HCT116 (cell line): ENCODE data around the gene CDH23. TPM values are rescaled to one million over a fixed set of nuclear protein-coding genes. Genes with fewer than 3 reads are reported as not detected.

ENCODE experiments used
- ATAC-seq: fragments of 200-7000 bp; cut with Tn5 transposase; 2 replicates; pipeline ENCODE4 v1.9.1; 2020; ENCODE audit warnings: mild to moderate bottlenecking, moderate library complexity
- BruUV-seq: library from RNA; stranded (reverse); fragments of 400-500 nt; replicated peaks from 2 replicates; lab custom pipeline; 2021; lab: Mats Ljungman, UMichigan
- CTCF ChIA-PET: fragments of 300-600 bp; sonication (Branson Sonifier 250); formaldehyde crosslinking; loops from one replicate; lab custom pipeline; 2021; ENCODE audit warnings: antibody characterized with exemption; lab: Charles Lee
- POLR2A ChIA-PET: fragments of 300-600, 350-600 bp; sonication (Branson Sonifier 250); formaldehyde crosslinking; loops from one replicate; lab custom pipeline; 2021; ENCODE audit warnings: antibody characterized with exemption; lab: Charles Lee
- RAD21 ChIA-PET, 2 experiments: fragments of 300-600 bp; sonication (Branson Sonifier 250); formaldehyde crosslinking; loops; one replicate each; lab custom pipeline; 2023; ENCODE audit warnings: low total read pairs in 2 of 2; ENCODE audit not compliant: uncharacterized antibody in 2 of 2, unreplicated experiment in 2 of 2, low non-redundant PET in 1 of 2; lab: Charles Lee
- DNase-seq: peaks from one replicate; pipeline ENCODE4 v3.0.0-alpha.2; 2010; ENCODE audit warnings: low read depth, low spot score
- H2AFZ ChIP-seq: fragments of 200-600 bp; shearing (Covaris generic), sonication (generic); 2 replicates; pipeline ENCODE4 v1.6.1; 2017; ENCODE audit warnings: low read depth, mixed run types, mixed read lengths, antibody characterized with exemption, low read length; ENCODE audit not compliant: poor library complexity, severe bottlenecking
- H3K27ac ChIP-seq: 2 replicates; pipeline ENCODE4 v1.5.1; 2012; ENCODE audit warnings: low read depth, low read length
- H3K27me3 ChIP-seq: fragments of 200-600 bp; sonication (generic); 2 replicates; pipeline ENCODE4 v1.6.1; 2016; ENCODE audit warnings: mixed run types, low read length, mixed read lengths; ENCODE audit not compliant: insufficient read depth
- H3K36me3 ChIP-seq, 2 experiments: fragments of 200-500 bp in 1 of 2; fragments of 200-600 bp in 1 of 2; sonication (Bioruptor generic) in 1 of 2; sonication (generic) in 1 of 2; 2 replicates each; pipeline versions ENCODE4 v1.5.1 to v1.6.1; 2014 to 2016; ENCODE audit warnings: low read length in 2 of 2, inconsistent platforms in 1 of 2, mixed read lengths in 1 of 2, mixed run types in 1 of 2; ENCODE audit not compliant: insufficient read depth in 2 of 2, control insufficient read depth in 1 of 2
- H3K4me1 ChIP-seq, 2 experiments: fragments of 200-600 bp in 1 of 2; sonication (generic) in 1 of 2; 2 replicates each; pipeline versions ENCODE4 v1.5.1 to v1.6.1; 2012 to 2017; ENCODE audit warnings: low read length in 2 of 2, inconsistent platforms in 1 of 2, mild to moderate bottlenecking in 1 of 2, mixed read lengths in 1 of 2, mixed run types in 1 of 2, moderate library complexity in 1 of 2; ENCODE audit not compliant: insufficient read depth in 2 of 2, control insufficient read depth in 1 of 2
- H3K4me2 ChIP-seq: fragments of 200-600 bp; sonication (generic); 2 replicates; pipeline ENCODE4 v1.6.1; 2017; ENCODE audit warnings: mixed run types, low read length, mixed read lengths
- H3K4me3 ChIP-seq, 2 experiments: fragments of 200-600 bp in 1 of 2; sonication (generic) in 1 of 2; replicated peaks in 1 of 2; 2 replicates each; pipeline ENCODE4 v1.5.1; 2011 to 2016; ENCODE audit warnings: low read length in 2 of 2, control low read depth in 1 of 2, low read depth in 1 of 2, mild to moderate bottlenecking in 1 of 2, mixed read lengths in 1 of 2, mixed run types in 1 of 2
- H3K79me2 ChIP-seq: fragments of 200-600 bp; sonication (generic); 2 replicates; pipeline ENCODE4 v1.6.1; 2017; ENCODE audit warnings: mild to moderate bottlenecking, mixed run types, low read length, moderate library complexity, mixed read lengths; ENCODE audit not compliant: insufficient read depth
- H3K9ac ChIP-seq: fragments of 200-600 bp; sonication (generic); 2 replicates; pipeline ENCODE4 v1.6.1; 2016; ENCODE audit warnings: low read length, mixed read lengths
- H3K9me2 ChIP-seq: fragments of 200-600 bp; sonication (generic), shearing (Covaris generic); 2 replicates; pipeline ENCODE4 v1.6.1; 2017; ENCODE audit warnings: mixed run types, mild to moderate bottlenecking, moderate library complexity; ENCODE audit not compliant: insufficient read depth
- H3K9me3 ChIP-seq, 2 experiments: fragments of 200-500 bp in 1 of 2; fragments of 200-600 bp in 1 of 2; sonication (Bioruptor generic) in 1 of 2; sonication (generic) in 1 of 2; 2 replicates each; pipeline ENCODE4 v1.6.1; 2014 to 2017; ENCODE audit warnings: low read length in 2 of 2, mixed read lengths in 2 of 2, inconsistent platforms in 1 of 2, low read depth in 1 of 2, mild to moderate bottlenecking in 1 of 2, mixed run types in 1 of 2, moderate library complexity in 1 of 2; ENCODE audit not compliant: control insufficient read depth in 1 of 2, insufficient read depth in 1 of 2
- H4K20me1 ChIP-seq: fragments of 200-600 bp; sonication (generic), shearing (Covaris generic); 2 replicates; pipeline ENCODE4 v1.6.1; 2017; ENCODE audit warnings: mixed run types, mild to moderate bottlenecking, moderate library complexity; ENCODE audit not compliant: insufficient read depth
- CBX3 ChIP-seq: IDR thresholded peaks from 2 replicates; pipeline ENCODE4 v1.6.1; 2012; ENCODE audit warnings: low read depth
- CEBPB ChIP-seq: IDR thresholded peaks from 2 replicates; pipeline ENCODE4 v1.6.1; 2012; ENCODE audit warnings: low read depth
- EGR1 ChIP-seq: IDR thresholded peaks from 2 replicates; pipeline ENCODE4 v1.6.1; 2012; ENCODE audit warnings: low read depth
- EZH2phosphoT487 ChIP-seq: fragments of 200-600 bp; IDR thresholded peaks from 2 replicates; pipeline ENCODE4 v1.6.1; 2018; ENCODE audit warnings: antibody characterized with exemption, borderline replicate concordance
- FOSL1 ChIP-seq: IDR thresholded peaks from 2 replicates; pipeline ENCODE4 v1.6.1; 2012; ENCODE audit warnings: low read depth
- JUND ChIP-seq: IDR thresholded peaks from 2 replicates; pipeline ENCODE4 v1.6.1; 2012
- POLR2A ChIP-seq: IDR thresholded peaks from 2 replicates; pipeline ENCODE4 v1.7.0; 2011; ENCODE audit warnings: borderline replicate concordance; ENCODE audit not compliant: insufficient read depth, insufficient read length; ENCODE audit errors: extremely low read depth
- SIN3A ChIP-seq: IDR thresholded peaks from 2 replicates; pipeline ENCODE4 v1.6.1; 2012; ENCODE audit warnings: low read depth
- SP1 ChIP-seq: IDR thresholded peaks from 2 replicates; pipeline ENCODE4 v1.6.1; 2012; ENCODE audit warnings: low read depth
- SRF ChIP-seq: IDR thresholded peaks from 2 replicates; pipeline ENCODE4 v1.6.1; 2012; ENCODE audit warnings: low read depth
- TCF7L2 ChIP-seq: IDR thresholded peaks from 2 replicates; pipeline ENCODE4 v1.7.0; 2011; ENCODE audit warnings: borderline replicate concordance, inconsistent platforms; ENCODE audit not compliant: insufficient read depth, insufficient read length; ENCODE audit errors: extremely low read depth
- YY1 ChIP-seq: IDR thresholded peaks from 2 replicates; pipeline ENCODE4 v1.6.1; 2011; ENCODE audit warnings: low read length, low read depth, moderate library complexity, mild to moderate bottlenecking; ENCODE audit not compliant: insufficient replicate concordance; ENCODE audit errors: extremely low read depth
- ZFX ChIP-seq: fragments of 450-650 bp; IDR thresholded peaks from 2 replicates; pipeline ENCODE4 v1.6.1; 2017
- intact Hi-C: fragments of 100-400 bp; cut with micrococcal nuclease; formaldehyde crosslinking; loops from 2 replicates; pipeline ENCODE4 v1.10.0; 2022
- total RNA-seq: library from RNA; stranded (reverse); gene quantifications from one replicate; pipeline ENCODE4 v1.2.1, GENCODE V29; 2021; ENCODE audit not compliant: unreplicated experiment
- TF ChIP-seq, protein P1 (sequence below): IDR thresholded peaks from 2 replicates; pipeline ENCODE4 v1.6.1; 2011; ENCODE audit warnings: mild to moderate bottlenecking, low read length, moderate library complexity; ENCODE audit not compliant: insufficient replicate concordance; ENCODE audit errors: extremely low read depth
- TF ChIP-seq, protein P2 (sequence below): IDR thresholded peaks from 2 replicates; pipeline ENCODE4 v1.6.1; 2012
- TF ChIP-seq, protein P3 (sequence below): IDR thresholded peaks from 2 replicates; pipeline ENCODE4 v1.6.1; 2012
- TF ChIP-seq, protein P4 (sequence below), 3 experiments: fragments of 200-600 bp in 1 of 3; sonication (generic) in 1 of 3; IDR thresholded peaks in 2 of 3; conservative IDR thresholded peaks in 1 of 3; 2 replicates each; pipeline ENCODE4 v1.5.1; 2012 to 2017; ENCODE audit warnings: low read depth in 2 of 3, low read length in 2 of 3, antibody characterized with exemption in 1 of 3, borderline replicate concordance in 1 of 3, control low read depth in 1 of 3, mild to moderate bottlenecking in 1 of 3, mixed read lengths in 1 of 3, mixed run types in 1 of 3, moderate library complexity in 1 of 3; ENCODE audit not compliant: insufficient read depth in 1 of 3
- TF ChIP-seq, protein P5 (sequence below): IDR thresholded peaks from 2 replicates; pipeline ENCODE4 v1.6.1; 2012; ENCODE audit warnings: low read depth

CDH23 gene
- total RNA-seq, 1 experiment from 2014 or later = not detected

DNA sequence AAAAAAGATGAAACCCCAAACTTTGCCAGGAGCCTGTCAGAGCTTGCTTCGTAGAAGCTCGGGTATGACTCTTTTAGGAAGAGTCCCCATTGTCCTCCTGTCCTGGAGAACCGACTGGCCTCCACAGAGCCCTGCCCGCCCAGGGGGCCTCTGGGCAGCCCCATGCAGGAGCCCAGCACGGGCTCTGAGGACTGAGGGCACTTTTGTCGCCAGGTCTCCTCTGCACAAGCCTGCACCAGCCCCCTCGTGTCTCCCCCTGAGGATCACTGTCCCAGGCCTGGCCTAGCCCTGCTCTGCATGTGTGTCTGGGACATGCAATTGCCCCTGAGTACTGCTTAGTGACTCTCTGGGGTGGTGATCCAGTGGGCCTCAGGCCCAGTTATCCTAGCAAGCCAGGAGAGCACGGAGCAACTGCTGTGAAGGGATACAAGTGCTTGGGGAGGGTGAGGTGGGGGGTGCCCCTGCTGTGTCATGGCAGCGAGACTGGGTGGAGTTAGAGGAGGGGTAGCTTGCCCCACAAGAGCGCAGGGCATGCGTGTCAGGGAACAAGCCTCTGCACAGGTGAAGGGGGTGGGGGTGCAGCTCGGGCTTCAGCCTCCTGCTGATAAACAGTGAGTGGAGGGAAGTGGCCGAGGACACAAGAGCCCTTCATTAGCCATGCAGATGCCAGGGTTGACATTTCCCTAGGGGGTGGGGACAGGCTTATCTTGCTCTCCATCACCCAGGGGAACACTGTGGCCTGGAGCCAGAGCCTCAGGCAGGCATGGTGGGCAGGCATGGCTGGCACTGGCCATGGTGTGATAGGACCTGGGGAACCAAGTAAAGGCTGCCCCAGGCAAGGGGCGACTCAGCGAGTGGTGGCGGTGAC is 179.4 kb downstream of the CDH23 start:
- intact Hi-C loops = no loop called here
- BruUV-seq = no TSS peak
- Histone ChIP-seq H3K4me1 (no peaks in the 10 kb centered on the region), H3K27me3 (no peaks in the 10 kb centered on the region)
- no peak for DNase-seq
- ATAC-seq = no peak
- TF ChIP-seq CBX3 (no peak), EGR1 (no peak), JUND (no peak), EZH2phosphoT487 (no peak), ZFX (no peak), POLR2A (no peak), YY1 (no peak), SRF (no peak), CEBPB (no peak), TCF7L2 (no peak), SIN3A (no peak), FOSL1 (no peak), SP1 (no peak)
- TF ChIP-seq, protein P1, sequence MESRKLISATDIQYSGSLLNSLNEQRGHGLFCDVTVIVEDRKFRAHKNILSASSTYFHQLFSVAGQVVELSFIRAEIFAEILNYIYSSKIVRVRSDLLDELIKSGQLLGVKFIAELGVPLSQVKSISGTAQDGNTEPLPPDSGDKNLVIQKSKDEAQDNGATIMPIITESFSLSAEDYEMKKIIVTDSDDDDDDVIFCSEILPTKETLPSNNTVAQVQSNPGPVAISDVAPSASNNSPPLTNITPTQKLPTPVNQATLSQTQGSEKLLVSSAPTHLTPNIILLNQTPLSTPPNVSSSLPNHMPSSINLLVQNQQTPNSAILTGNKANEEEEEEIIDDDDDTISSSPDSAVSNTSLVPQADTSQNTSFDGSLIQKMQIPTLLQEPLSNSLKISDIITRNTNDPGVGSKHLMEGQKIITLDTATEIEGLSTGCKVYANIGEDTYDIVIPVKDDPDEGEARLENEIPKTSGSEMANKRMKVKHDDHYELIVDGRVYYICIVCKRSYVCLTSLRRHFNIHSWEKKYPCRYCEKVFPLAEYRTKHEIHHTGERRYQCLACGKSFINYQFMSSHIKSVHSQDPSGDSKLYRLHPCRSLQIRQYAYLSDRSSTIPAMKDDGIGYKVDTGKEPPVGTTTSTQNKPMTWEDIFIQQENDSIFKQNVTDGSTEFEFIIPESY = no peak
- TF ChIP-seq, protein P2, sequence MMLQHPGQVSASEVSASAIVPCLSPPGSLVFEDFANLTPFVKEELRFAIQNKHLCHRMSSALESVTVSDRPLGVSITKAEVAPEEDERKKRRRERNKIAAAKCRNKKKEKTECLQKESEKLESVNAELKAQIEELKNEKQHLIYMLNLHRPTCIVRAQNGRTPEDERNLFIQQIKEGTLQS = no peak
- TF ChIP-seq, protein P3, sequence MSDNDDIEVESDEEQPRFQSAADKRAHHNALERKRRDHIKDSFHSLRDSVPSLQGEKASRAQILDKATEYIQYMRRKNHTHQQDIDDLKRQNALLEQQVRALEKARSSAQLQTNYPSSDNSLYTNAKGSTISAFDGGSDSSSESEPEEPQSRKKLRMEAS = no peak
- TF ChIP-seq, protein P4, sequence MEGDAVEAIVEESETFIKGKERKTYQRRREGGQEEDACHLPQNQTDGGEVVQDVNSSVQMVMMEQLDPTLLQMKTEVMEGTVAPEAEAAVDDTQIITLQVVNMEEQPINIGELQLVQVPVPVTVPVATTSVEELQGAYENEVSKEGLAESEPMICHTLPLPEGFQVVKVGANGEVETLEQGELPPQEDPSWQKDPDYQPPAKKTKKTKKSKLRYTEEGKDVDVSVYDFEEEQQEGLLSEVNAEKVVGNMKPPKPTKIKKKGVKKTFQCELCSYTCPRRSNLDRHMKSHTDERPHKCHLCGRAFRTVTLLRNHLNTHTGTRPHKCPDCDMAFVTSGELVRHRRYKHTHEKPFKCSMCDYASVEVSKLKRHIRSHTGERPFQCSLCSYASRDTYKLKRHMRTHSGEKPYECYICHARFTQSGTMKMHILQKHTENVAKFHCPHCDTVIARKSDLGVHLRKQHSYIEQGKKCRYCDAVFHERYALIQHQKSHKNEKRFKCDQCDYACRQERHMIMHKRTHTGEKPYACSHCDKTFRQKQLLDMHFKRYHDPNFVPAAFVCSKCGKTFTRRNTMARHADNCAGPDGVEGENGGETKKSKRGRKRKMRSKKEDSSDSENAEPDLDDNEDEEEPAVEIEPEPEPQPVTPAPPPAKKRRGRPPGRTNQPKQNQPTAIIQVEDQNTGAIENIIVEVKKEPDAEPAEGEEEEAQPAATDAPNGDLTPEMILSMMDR (IDR thresholded peaks at IDR 0.05 in 2 of 3, conservative IDR thresholded peaks at IDR 0.05 in 1 of 3; ENCODE audit: borderline replicate concordance in 1 of 3, insufficient read depth in 1 of 3, low read depth in 2 of 3, low read length in 2 of 3) = no peak
- TF ChIP-seq, protein P5, sequence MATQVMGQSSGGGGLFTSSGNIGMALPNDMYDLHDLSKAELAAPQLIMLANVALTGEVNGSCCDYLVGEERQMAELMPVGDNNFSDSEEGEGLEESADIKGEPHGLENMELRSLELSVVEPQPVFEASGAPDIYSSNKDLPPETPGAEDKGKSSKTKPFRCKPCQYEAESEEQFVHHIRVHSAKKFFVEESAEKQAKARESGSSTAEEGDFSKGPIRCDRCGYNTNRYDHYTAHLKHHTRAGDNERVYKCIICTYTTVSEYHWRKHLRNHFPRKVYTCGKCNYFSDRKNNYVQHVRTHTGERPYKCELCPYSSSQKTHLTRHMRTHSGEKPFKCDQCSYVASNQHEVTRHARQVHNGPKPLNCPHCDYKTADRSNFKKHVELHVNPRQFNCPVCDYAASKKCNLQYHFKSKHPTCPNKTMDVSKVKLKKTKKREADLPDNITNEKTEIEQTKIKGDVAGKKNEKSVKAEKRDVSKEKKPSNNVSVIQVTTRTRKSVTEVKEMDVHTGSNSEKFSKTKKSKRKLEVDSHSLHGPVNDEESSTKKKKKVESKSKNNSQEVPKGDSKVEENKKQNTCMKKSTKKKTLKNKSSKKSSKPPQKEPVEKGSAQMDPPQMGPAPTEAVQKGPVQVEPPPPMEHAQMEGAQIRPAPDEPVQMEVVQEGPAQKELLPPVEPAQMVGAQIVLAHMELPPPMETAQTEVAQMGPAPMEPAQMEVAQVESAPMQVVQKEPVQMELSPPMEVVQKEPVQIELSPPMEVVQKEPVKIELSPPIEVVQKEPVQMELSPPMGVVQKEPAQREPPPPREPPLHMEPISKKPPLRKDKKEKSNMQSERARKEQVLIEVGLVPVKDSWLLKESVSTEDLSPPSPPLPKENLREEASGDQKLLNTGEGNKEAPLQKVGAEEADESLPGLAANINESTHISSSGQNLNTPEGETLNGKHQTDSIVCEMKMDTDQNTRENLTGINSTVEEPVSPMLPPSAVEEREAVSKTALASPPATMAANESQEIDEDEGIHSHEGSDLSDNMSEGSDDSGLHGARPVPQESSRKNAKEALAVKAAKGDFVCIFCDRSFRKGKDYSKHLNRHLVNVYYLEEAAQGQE = no peak
- TF ChIP-seq, all 23 proteins: peak for 0
- RAD21 ChIA-PET = no interaction called here
- CTCF ChIA-PET = interaction anchor here (0.7 kb wide), 1 partner anchor 25 kb away, joined by 3 read pairs; no protein-coding TSS in a partner anchor
- H2AFZ ChIP-seq = no peak overlapping the region
- no peak overlapping the region for H3K9ac ChIP-seq
- no peaks in the 10 kb centered on the region for H3K79me2 ChIP-seq
- no peak overlapping the region for H3K4me3 ChIP-seq
- H3K36me3 ChIP-seq = no peaks in the 10 kb centered on the region
- no peak overlapping the region for H3K27ac ChIP-seq
- no peaks in the 10 kb centered on the region for H3K9me2 ChIP-seq
- H4K20me1 ChIP-seq = no peaks in the 10 kb centered on the region
- H3K9me3 ChIP-seq = no peaks in the 10 kb centered on the region
- H3K4me2 ChIP-seq = no peak overlapping the region
- POLR2A ChIA-PET = no interaction called here
